Rectal smooth muscle tissue (tissue), 1 donor: ENCODE results near the gene MSH3.

ENCODE experiments used
- H3K27ac ChIP-seq: one replicate; pipeline ENCODE4 v1.7.0; 2013; ENCODE audit warnings: low read depth, low read length, inconsistent platforms
- H3K27me3 ChIP-seq: one replicate; pipeline ENCODE4 v1.7.0; 2013; ENCODE audit warnings: low read length; ENCODE audit not compliant: control insufficient read depth, insufficient read depth
- H3K36me3 ChIP-seq: one replicate; pipeline ENCODE4 v1.7.0; 2013; ENCODE audit warnings: low read length; ENCODE audit not compliant: control insufficient read depth, insufficient read depth
- H3K4me1 ChIP-seq: one replicate; pipeline ENCODE4 v1.7.0; 2013; ENCODE audit warnings: low read length; ENCODE audit not compliant: control insufficient read depth, insufficient read depth
- H3K4me3 ChIP-seq: one replicate; pipeline ENCODE4 v1.7.0; 2013; ENCODE audit warnings: low read length
- H3K9ac ChIP-seq: one replicate; pipeline ENCODE4 v1.7.0; 2013; ENCODE audit warnings: low read length

Gene MSH3

GRCh38 chr5:80919678-80920196 is 265.3 kb downstream of the MSH3 start:
- H3K27me3 ChIP-seq, result no peaks in the 10 kb centered on the region
- H3K4me1 ChIP-seq, result no peaks in the 10 kb centered on the region
- no peaks in the 10 kb centered on the region for H3K36me3 ChIP-seq
- H3K4me3 ChIP-seq, result no peak overlapping the region
- H3K27ac ChIP-seq, result no peak overlapping the region
- no peak overlapping the region for H3K9ac ChIP-seq

- no peaks in the 10 kb centered on the region for H3K27me3 ChIP-seq
- H3K36me3 ChIP-seq, result no peaks in the 10 kb centered on the region
- no peak overlapping the region for H3K27ac ChIP-seq
- no peak overlapping the region for H3K9ac ChIP-seq
- no peak overlapping the region for H3K4me3 ChIP-seq
- no peaks in the 10 kb centered on the region for H3K4me1 ChIP-seq
These were observed 265.9 kb downstream of the MSH3 start for GRCh38 chr5:80920333-80920732.

GRCh38 chr5:80921026-80921425 is 266.6 kb downstream of the MSH3 start:
- H3K27ac ChIP-seq, result no peak overlapping the region
- H3K9ac ChIP-seq, result no peak overlapping the region
- H3K27me3 ChIP-seq, result no peaks in the 10 kb centered on the region
- H3K36me3 ChIP-seq, result no peaks in the 10 kb centered on the region
- H3K4me1 ChIP-seq, result no peaks in the 10 kb centered on the region
- no peak overlapping the region for H3K4me3 ChIP-seq

GRCh38 chr5:80925931-80926330 is 271.5 kb downstream of the MSH3 start:
- no peaks in the 10 kb centered on the region for H3K27me3 ChIP-seq
- H3K36me3 ChIP-seq, result no peaks in the 10 kb centered on the region
- no peaks in the 10 kb centered on the region for H3K4me1 ChIP-seq
- no peak overlapping the region for H3K9ac ChIP-seq
- H3K4me3 ChIP-seq, result no peak overlapping the region
- no peak overlapping the region for H3K27ac ChIP-seq
